Activated CD4-positive, alpha-beta T cell treated with anti-CD3 and anti-CD28 coated beads, Interleukin-2, amount 50 U/mL, for 16 hours (primary cell): ENCODE results near the gene PIK3C2G.
A peak's percentile ranks its signal among the peaks of the same experiment; 100 is the strongest.

Source experiments
- DNase-seq: peaks from one replicate; pipeline ENCODE4 v3.0.0-alpha.2; 2020

PIK3C2G gene

GRCh38 chr12:18427520-18427919, 166.2 kb downstream of the PIK3C2G start:
- DNase-seq, result no peak

- DNase-seq, result no peak
Measured at GRCh38 chr12:18428416-18428815, 167.1 kb downstream of the PIK3C2G start.

DNA sequence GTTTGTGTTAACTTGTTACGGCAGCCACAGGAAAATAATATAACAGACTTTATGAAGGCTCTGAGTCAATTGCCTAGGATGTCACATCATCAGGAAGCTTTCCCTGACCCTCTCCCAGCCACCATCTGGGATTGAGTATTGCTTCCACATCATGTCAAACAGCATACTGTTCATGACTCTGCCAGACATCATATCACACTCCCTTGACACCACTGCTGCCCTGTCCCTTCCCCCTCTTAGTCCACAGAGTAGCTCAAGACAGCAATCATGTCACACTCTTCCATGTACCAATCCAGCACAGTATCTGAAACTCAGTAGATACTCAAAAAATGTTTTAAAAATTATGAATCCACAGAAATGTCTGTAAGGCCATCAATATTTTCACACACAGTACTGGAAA, 168.0 kb downstream of the PIK3C2G start:
- DNase-seq, result no peak

DNA sequence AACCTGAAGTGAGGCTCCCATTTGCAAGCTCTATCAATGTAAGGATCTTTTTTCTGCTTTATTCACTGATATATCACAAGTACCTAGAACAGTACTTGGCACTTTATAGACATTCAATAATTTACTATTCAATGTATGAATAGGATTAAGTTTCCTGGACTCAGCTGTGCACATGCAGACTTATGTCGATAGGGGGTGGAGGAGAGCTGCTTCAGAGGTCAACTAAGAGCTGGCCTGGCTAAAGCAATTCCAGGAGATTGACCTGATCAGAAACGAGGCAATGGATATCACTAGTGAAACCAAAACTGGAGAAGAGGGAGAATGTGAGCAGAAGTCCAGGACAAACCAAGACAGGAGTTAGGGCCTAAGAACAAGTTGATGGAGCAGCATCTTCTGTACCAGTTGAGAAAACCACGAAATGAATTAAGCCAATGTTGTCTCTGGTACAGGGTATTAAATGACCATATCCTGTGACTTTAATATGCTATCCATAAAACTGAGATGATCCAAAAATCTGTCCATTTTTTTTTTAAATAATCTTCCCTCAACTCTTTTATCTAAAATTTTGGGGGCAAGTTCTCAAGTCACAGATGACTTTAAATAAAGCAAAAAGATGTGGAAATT, 169.2 kb downstream of the PIK3C2G start:
- peak; percentile 20 for DNase-seq

DNA sequence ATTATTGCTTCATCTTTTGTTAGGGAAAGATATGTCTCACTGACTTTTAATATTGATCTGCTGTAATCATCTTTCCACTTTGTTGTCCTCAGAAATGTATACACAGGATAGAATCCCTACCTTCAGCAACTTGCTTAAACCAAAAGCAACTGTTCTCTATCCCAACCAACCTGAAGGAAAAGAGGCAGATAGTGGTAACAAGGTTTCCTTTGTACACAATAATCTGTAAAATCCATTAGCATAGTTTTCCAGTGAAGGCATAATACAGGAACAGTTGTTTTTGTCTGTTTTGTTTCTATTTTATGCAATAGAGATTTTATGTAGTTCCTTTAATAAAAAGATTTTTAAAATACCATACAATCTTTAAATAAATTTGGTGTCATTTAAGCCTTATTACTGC, 170.5 kb downstream of the PIK3C2G start:
- DNase-seq, result no peak

DNA sequence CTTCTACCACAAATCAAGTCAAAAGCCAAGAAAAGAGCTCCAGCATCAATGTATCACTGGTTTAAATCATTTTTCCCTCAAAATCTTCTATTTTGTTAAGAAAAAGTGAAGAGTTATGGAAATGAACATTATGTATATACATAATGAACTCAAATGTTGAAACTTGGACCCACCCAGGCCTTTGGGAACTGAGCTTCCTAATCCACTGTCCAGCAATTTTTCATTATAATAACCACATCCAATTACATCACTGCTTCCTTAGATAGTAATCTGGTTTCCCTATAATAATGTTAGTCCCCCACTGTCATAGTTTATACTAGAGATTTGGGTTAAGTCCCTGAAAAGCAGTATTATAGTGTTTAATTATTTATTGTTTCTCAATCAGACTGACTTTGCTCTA, 170.9 kb downstream of the PIK3C2G start:
- no peak for DNase-seq

- DNase-seq, result no peak
Measured at GRCh38 chr12:18436170-18436569, 174.9 kb downstream of the PIK3C2G start.

DNA sequence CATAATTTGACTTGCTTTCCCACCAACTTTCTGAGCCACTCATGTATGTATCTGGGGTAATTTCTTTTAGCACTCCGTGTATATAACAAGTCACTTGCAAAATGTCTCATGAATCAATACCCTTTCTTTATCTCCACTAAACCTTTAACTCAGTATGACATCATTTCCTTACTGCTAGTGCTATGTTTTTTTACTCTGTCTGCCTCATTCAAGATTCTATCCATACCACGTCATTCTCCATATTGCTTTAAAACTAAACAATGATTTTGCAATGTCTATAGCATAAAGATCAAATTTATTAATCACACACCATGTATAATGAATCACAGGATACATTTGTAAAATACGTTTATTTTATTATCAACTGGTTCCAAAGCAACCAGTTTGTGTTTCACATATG, 178.2 kb downstream of the PIK3C2G start:
- DNase-seq, result no peak

- no peak for DNase-seq
Measured at GRCh38 chr12:18443768-18444437, 182.6 kb downstream of the PIK3C2G start.

- no peak for DNase-seq
Measured at GRCh38 chr12:18446061-18446644, 184.8 kb downstream of the PIK3C2G start.

DNA sequence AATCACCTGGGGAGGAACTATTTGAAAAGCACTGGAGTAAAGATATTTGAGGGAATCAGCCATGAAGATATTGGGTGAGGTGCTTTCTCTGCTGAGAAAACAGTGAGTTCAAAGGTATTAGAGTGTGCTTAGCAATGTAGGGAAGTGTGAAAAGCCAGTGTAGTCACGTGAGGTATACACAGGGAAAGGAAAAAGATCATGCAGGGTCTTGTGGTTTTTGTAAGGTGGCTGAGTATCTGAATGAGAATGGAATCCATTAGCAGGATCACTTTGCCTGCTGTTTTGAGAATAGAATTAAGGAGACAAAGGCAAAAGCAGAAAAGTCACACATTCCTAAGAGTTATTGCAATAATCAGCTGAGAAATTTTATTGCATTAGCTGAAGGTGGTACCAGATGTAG, 193.0 kb downstream of the PIK3C2G start:
- no peak for DNase-seq

DNA sequence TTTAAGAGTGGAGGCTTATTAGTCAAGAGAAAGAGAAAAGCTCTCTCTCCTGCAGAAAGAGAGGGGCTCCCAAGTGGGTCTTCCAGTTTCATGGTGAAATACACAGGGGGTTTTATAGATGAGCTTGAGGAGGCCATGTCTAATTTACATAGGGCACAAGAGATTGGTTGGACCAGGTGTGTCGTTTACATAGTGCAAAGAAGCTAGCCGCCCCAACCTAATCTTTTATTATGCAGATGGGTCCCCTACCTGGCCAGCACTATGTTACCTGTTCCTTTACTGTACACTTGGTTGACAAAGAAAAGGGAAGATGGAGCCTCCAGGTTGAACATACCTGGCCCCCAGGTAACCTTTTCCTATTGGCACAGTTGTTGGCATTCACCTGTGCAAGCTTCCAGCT, 195.0 kb downstream of the PIK3C2G start:
- no peak for DNase-seq

DNA sequence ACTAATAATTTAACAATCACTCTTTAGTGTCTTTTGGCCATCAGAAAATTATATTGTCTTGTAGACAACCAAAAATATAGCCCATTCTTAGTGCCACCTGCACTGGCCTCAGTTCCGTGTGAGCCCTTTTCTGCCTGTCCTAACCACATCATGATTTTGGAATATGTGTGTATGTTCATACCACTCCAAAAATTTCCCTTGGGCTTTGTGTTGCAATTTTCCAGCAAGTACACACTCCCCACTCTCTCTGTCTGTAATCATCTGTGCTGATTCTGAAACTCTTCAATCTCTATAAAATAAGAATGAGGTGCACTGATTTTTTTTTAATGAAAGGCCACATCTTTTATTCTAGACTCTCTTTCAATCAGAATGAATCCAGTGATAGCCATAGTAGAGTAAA, 196.0 kb downstream of the PIK3C2G start:
- DNase-seq, result no peak

- DNase-seq, result no peak
Measured at GRCh38 chr12:18461758-18462157, 200.4 kb downstream of the PIK3C2G start.

- DNase-seq, result no peak
Measured at GRCh38 chr12:18462442-18462841, 201.1 kb downstream of the PIK3C2G start.

DNA sequence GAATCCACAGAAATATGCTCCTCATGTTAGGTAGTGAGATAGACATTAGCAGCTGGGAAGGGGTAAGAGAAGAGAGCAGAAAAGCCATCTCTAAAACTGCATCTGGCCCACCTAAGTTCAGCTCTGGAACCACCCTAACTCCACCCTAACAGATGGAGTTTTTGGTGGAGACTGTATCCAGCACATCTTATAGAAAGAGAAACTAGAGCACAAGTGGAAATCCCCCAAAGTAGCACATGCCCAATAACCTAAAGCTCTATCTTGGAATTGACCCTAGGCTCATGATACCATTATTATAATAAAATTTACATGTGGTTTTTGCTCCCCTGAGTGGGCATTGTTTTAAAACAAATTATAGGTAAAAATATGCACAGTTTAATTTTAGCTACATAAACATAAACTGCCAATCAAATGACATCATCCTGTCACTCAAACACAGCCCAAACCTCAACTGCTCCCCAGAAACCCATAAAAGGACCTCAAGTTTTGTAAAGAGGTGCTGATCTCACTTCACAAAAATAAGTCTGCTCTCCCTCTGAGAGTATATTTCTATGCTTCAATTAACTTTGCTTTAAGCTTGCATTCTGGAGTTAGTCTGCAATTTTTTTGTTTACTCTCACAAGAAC, 206.4 kb downstream of the PIK3C2G start:
- no peak for DNase-seq

DNA sequence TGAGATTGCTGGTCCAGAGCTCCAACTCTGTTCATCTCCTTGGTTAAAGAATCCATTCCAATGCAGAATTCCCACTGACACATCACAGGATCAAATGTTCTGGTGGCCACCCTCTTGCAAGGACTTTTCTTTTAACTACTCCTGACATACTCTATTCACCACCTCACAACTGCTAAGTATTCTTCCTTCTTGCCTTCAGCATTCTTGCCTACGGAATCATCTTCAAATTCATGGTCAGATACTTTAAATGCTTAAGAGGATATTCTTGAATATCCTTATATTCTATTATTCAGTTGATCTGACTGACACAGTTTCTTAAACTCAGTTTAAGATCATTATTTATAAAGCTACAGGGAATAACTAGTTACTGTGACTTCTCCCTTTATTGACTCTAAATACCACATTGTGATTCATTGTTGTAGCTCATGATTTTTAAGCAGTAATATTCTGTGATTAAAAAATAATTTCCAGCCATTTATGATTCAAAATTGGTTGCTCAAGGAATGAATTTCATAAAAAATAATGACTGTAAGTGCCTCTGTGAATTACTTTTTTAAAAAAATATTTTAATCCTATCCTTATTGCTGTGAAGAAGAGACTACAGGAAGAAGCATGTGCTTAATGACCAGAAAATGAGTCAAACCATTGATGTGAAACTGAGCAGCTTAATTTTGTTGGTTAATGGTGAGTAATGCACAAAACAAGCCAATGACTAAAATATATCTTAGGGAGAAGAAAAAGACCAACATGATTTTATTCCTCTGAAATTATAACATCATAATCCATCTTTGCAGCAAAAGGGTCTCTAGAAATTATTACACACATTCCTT, 207.1 kb downstream of the PIK3C2G start:
- no peak for DNase-seq

GRCh38 chr12:18470251-18470650, 208.9 kb downstream of the PIK3C2G start:
- no peak for DNase-seq

GRCh38 chr12:18472304-18472703, 211.0 kb downstream of the PIK3C2G start:
- DNase-seq, result no peak

- no peak for DNase-seq
Measured at GRCh38 chr12:18472806-18473205, 211.5 kb downstream of the PIK3C2G start.

- DNase-seq, result no peak
Measured at GRCh38 chr12:18476861-18477260, 215.5 kb downstream of the PIK3C2G start.

GRCh38 chr12:18479256-18479655, 217.9 kb downstream of the PIK3C2G start:
- no peak for DNase-seq

- no peak for DNase-seq
Measured at GRCh38 chr12:18482601-18483120, 221.3 kb downstream of the PIK3C2G start.
